22Rv1 (cell line): ENCODE measurements around the gene LUZP1.

ENCODE experiments used
- ZFX ChIP-seq: fragments of 450-650 bp; IDR thresholded peaks from 2 replicates; pipeline ENCODE4 v1.6.1; 2017; ENCODE audit warnings: antibody characterized with exemption, borderline replicate concordance
- TF ChIP-seq, protein P1 (sequence below): fragments of 450-650 bp; IDR thresholded peaks from 2 replicates; pipeline ENCODE4 v1.5.1; 2017; ENCODE audit warnings: mild to moderate bottlenecking

DNA sequence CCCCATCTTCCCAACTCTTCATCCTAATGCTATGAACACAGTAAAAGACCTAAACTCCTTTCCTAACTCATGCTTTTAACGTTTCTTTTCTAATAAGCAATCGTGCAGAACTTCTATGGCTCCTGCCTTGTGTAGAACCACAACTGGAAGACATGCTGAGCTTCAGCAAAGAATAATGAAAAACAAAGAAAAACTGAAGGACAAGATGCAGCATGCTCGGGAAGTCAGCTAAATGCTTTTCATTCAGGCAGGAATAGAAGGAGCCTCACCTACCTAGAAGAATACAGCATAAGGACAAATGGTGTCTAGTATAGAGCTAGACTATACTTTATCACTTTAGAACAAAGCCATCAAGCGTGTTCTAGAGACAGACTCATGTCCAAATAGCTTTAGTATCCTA is 45.9 kb downstream of the LUZP1 start:
- TF ChIP-seq, protein P1, sequence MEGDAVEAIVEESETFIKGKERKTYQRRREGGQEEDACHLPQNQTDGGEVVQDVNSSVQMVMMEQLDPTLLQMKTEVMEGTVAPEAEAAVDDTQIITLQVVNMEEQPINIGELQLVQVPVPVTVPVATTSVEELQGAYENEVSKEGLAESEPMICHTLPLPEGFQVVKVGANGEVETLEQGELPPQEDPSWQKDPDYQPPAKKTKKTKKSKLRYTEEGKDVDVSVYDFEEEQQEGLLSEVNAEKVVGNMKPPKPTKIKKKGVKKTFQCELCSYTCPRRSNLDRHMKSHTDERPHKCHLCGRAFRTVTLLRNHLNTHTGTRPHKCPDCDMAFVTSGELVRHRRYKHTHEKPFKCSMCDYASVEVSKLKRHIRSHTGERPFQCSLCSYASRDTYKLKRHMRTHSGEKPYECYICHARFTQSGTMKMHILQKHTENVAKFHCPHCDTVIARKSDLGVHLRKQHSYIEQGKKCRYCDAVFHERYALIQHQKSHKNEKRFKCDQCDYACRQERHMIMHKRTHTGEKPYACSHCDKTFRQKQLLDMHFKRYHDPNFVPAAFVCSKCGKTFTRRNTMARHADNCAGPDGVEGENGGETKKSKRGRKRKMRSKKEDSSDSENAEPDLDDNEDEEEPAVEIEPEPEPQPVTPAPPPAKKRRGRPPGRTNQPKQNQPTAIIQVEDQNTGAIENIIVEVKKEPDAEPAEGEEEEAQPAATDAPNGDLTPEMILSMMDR = no peak
- TF ChIP-seq ZFX = no peak
